ENCODE results near the gene ALX4. TPM values are rescaled to one million over a fixed set of nuclear protein-coding genes. Genes with fewer than 3 reads are reported as not detected.

Gene ALX4
- total RNA-seq (2013) = not detected
- polyA plus RNA-seq (not detected), polyA minus RNA-seq (under 0.01 TPM in 1 of 2 replicates, not detected in the other), total RNA-seq (0 to 1.0 (median 0.06) reads per million in 11 experiments)

- Mint-ChIP-seq H3K27me3 (ENCODE audit: low read depth in 3 of 3) (peaks cover 91 to 99% (median 98%) of the 10 kb centered on the region in 3 donors), H3K4me3 (peak within 1 kb of the TSS; percentile 27 to 83), H3K9me3 (peaks cover 0 to 23% (median 12%) of the 10 kb centered on the region in 7 donors), H3K4me1 (peaks cover 24% of the 10 kb centered on the region), H3K27ac (no peak within 1 kb of the TSS), H3K36me3 (peaks cover 0 to 5% of the 10 kb centered on the region in 2 donors)
- Histone ChIP-seq H3K36me3 (replicated peaks in 1 of 2; ENCODE audit: control insufficient read depth in 1 of 2, insufficient read depth in 2 of 2, low read length in 2 of 2) (no peaks in the 10 kb centered on the region), H3K4me2 (replicated peaks; ENCODE audit: extremely low read depth, low read length, poor library complexity, severe bottlenecking) (peak within 1 kb of the TSS; percentile 22), H3K79me2 (ENCODE audit: insufficient read depth, low read length) (no peaks in the 10 kb centered on the region), H3K9ac (ENCODE audit: insufficient read depth, low read length, poor library complexity, severe bottlenecking) (no peak within 1 kb of the TSS), H3K27ac (ENCODE audit: low read depth in 1 of 2, low read length in 2 of 2) (no peak within 1 kb of the TSS), H3K4me1 (ENCODE audit: control insufficient read depth in 1 of 2, insufficient read depth in 2 of 2, low read length in 2 of 2) (peaks cover 9 to 19% of the 10 kb centered on the region in 2 donors), H3K27me3 (ENCODE audit: control insufficient read depth in 2 of 2, insufficient read depth in 2 of 2, low read length in 2 of 2) (peaks cover 82 to 98% of the 10 kb centered on the region in 2 donors), H2AFZ (ENCODE audit: insufficient read depth, low read depth, low read length, poor library complexity, severe bottlenecking) (no peak within 1 kb of the TSS), H3K9me3 (replicated peaks in 1 of 2; ENCODE audit: control insufficient read depth in 1 of 2, insufficient read depth in 1 of 2, low read length in 2 of 2) (peaks cover 2 to 45% of the 10 kb centered on the region in 2 donors), H4K20me1 (ENCODE audit: insufficient read depth, low read length) (no peaks in the 10 kb centered on the region), H3K4me3 (replicated peaks in 1 of 3; ENCODE audit: low read depth in 2 of 3, low read length in 3 of 3) (no peak within 1 kb of the TSS)
- under 1% methylated on average over 61 of the region's 71 CpGs for WGBS (ENCODE audit: insufficient coverage)
- TF ChIP-seq, protein P1, sequence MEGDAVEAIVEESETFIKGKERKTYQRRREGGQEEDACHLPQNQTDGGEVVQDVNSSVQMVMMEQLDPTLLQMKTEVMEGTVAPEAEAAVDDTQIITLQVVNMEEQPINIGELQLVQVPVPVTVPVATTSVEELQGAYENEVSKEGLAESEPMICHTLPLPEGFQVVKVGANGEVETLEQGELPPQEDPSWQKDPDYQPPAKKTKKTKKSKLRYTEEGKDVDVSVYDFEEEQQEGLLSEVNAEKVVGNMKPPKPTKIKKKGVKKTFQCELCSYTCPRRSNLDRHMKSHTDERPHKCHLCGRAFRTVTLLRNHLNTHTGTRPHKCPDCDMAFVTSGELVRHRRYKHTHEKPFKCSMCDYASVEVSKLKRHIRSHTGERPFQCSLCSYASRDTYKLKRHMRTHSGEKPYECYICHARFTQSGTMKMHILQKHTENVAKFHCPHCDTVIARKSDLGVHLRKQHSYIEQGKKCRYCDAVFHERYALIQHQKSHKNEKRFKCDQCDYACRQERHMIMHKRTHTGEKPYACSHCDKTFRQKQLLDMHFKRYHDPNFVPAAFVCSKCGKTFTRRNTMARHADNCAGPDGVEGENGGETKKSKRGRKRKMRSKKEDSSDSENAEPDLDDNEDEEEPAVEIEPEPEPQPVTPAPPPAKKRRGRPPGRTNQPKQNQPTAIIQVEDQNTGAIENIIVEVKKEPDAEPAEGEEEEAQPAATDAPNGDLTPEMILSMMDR (IDR thresholded peaks at IDR 0.05) = no peak
- no peak for DNase-seq
- intact Hi-C loops (cut with micrococcal nuclease) = no loop called here
Observed at GRCh38 chr11:44309478-44310205, at the start of gene ALX4. Gene ALX4 (minus strand): TSS chr11:44310139. CDS start chr11:44310062, 77 bp downstream.

GRCh38 chr11:44359162-44359561 is 49.2 kb upstream of the ALX4 start:
- Histone ChIP-seq H3K27me3 (ENCODE audit: control insufficient read depth in 2 of 2, insufficient read depth in 2 of 2, low read length in 2 of 2) (no peaks in the 10 kb centered on the region), H3K4me3 (replicated peaks in 1 of 3; ENCODE audit: low read depth in 2 of 3, low read length in 3 of 3) (no peak overlapping the region), H3K36me3 (replicated peaks in 1 of 2; ENCODE audit: control insufficient read depth in 1 of 2, insufficient read depth in 2 of 2, low read length in 2 of 2) (no peaks in the 10 kb centered on the region), H2AFZ (ENCODE audit: insufficient read depth, low read depth, low read length, poor library complexity, severe bottlenecking) (no peak overlapping the region), H3K9ac (ENCODE audit: insufficient read depth, low read length, poor library complexity, severe bottlenecking) (no peak overlapping the region), H4K20me1 (ENCODE audit: insufficient read depth, low read length) (no peaks in the 10 kb centered on the region), H3K4me1 (ENCODE audit: control insufficient read depth in 1 of 2, insufficient read depth in 2 of 2, low read length in 2 of 2) (no peaks in the 10 kb centered on the region), H3K9me3 (replicated peaks in 1 of 2; ENCODE audit: control insufficient read depth in 1 of 2, insufficient read depth in 1 of 2, low read length in 2 of 2) (no peaks in the 10 kb centered on the region), H3K4me2 (replicated peaks; ENCODE audit: extremely low read depth, low read length, poor library complexity, severe bottlenecking) (no peak overlapping the region), H3K79me2 (ENCODE audit: insufficient read depth, low read length) (no peaks in the 10 kb centered on the region), H3K27ac (ENCODE audit: low read depth in 1 of 2, low read length in 2 of 2) (no peak overlapping the region)
- no peak for DNase-seq
- Mint-ChIP-seq H3K4me1 (no peaks in the 10 kb centered on the region), H3K27ac (peak overlapping the region in 1 of 7 donors; percentile 65), H3K9me3 (peaks cover 0 to 7% (median 0%) of the 10 kb centered on the region in 7 donors), H3K4me3 (peak overlapping the region in 1 of 2 donors; percentile 51), H3K27me3 (ENCODE audit: low read depth in 3 of 3) (peaks cover 8 to 25% (median 22%) of the 10 kb centered on the region in 3 donors), H3K36me3 (no peaks in the 10 kb centered on the region)
- intact Hi-C loops (cut with micrococcal nuclease) = no loop called here
- TF ChIP-seq, protein P1 (IDR thresholded peaks at IDR 0.05) = no peak
- WGBS (ENCODE audit: insufficient coverage) = 46% methylated on average over 12 of the region's 12 CpGs

All from CD14-positive monocyte (primary cell).